NCI-H2196 (cell line): ENCODE results near the gene ZNF689.
"Not testable (repeated sequence)": the region's sequence is repeated elsewhere in the genome, so short reads cannot be mapped to it uniquely, and the experiment has no call there.

Source experiments
- DNase-seq: peaks from one replicate; lab custom pipeline; 2025; ENCODE audit not compliant: unreplicated experiment; lab: John Stamatoyannopoulos, UW

Gene ZNF689

DNA sequence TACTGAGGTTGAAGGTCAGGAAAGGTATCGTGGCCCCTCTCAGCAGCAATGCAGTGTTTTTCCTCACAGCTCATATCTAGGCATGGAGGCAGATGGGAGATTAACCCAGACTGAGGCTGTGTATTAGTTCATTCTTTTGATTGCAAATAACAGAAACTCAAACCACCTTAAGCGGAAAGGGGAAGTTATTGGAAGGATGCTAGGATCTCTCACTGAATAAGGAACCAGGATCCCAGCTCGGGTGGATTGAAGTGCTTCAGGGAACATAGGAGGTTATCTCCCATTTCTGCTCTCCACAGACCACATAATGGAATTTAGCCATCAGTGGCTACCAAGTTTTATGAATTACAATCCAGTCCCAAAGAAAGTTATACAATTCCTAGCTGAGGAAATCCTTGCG, 8.2 kb downstream of the ZNF689 start:
- no peak for DNase-seq

DNA sequence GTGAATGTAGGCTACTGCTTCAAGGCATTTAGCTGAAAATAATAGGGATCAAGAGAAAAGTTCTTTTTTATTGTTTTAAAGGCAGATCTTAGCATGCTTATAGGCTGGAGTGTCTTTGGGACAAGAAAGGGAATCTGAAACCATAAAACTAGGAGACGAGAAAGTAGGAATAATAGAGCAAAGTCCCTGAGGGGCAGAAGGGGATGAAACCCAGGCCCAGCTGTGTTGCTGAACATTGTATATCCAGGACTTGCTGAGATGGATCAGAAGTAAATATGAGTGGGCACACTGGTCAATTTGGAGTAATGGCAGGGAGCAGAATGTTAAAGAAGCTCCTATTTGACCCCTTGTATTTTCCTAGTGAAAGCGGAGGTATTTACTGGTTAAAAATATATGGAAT, 9.3 kb downstream of the ZNF689 start:
- DNase-seq, result no peak

DNA sequence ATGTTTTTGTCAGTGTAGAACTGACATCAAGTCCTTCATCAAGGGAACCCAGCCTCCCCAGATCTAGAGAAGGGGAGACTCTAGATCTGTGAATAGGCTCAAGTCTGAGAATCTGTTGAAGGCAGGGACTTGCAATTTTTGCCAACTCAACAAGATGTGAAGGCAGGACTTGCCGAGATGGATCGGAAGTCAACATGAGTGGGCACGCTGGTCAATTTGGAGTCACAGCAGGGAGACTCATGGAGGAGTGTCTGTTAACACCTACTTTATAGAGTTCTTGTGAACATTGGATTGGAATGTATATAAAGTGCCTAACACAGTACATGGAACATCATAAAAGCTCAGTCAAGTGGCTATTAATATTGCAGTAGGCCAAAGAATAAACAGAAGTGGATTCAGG, 10.0 kb downstream of the ZNF689 start:
- DNase-seq, result no peak

DNA sequence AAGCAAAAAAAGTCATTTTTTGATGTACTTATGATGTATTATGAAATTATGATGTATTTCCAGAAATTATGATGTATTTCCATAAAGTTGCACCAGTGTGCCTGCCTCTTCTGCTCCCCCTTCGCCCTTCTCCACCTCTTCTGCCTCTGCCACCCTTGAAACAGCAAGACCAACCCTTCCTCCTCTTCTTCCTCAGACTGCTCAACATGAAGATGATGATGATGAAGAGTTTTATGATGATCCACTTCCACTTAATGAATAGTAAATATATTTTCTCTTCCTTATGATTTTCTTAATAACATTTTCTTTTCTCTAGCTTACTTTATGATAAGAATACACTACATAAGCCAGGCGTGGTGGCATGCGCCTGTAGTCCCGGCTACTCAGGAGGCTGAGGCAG, 17.3 kb downstream of the ZNF689 start:
- no peak for DNase-seq

DNA sequence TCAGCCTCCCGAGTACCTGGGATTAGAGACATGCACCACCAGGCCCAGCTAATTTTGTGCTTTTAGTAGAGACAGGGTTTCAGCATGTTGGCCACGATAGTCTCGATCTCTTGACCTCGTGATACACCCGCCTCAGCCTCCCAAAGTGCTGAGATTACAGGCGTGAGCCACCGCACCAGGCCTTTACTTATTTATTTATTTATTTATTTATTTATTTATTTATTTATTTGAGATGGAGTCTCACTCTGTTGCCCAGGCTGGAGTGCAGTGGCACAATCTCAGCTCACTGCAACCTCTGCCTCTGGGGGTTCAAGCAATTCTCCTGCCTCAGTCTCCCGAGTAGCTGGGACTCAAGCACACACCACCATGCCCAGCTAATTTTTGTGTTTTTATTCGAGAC, 19.3 kb downstream of the ZNF689 start:
- not testable (repeated sequence) for DNase-seq

DNA sequence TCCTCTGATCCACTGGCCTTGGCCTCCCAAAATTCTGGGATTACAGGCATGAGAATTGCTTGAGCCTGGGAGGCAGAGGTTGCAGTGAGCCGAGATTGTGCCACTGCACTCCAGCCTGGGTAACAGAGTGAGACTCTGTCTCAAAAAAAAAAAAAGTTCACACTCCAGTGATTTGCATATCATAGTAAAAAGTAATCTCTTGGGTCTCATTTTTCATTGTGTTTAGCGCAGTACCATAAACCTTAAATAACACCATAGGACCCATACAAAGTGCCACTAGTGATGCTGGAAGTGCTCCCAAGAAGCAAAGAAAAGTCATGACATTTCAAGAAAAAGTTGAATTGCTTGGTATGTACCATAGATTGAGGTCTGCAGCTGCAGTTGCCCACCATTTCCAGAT, 20.6 kb downstream of the ZNF689 start:
- not testable (repeated sequence) for DNase-seq

DNA sequence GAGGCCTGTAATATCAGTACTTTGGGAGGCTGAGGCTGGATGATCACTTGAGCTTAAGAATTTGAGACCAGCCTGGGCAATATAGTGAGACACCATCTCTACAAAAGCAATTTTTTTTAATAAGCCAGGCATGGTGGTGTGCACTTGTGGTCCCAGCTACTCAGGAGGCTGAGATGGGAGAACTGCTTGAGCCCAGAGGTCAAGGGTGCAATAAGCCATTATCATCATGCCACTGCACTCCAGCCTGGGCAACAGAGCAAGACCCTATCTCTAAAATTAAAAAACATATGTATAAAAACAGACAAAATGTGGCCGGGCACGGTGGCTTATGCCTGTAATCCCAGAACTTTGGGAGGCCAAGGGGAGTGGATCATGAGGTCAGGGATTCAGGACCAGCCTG, 21.5 kb downstream of the ZNF689 start:
- no peak for DNase-seq

DNA sequence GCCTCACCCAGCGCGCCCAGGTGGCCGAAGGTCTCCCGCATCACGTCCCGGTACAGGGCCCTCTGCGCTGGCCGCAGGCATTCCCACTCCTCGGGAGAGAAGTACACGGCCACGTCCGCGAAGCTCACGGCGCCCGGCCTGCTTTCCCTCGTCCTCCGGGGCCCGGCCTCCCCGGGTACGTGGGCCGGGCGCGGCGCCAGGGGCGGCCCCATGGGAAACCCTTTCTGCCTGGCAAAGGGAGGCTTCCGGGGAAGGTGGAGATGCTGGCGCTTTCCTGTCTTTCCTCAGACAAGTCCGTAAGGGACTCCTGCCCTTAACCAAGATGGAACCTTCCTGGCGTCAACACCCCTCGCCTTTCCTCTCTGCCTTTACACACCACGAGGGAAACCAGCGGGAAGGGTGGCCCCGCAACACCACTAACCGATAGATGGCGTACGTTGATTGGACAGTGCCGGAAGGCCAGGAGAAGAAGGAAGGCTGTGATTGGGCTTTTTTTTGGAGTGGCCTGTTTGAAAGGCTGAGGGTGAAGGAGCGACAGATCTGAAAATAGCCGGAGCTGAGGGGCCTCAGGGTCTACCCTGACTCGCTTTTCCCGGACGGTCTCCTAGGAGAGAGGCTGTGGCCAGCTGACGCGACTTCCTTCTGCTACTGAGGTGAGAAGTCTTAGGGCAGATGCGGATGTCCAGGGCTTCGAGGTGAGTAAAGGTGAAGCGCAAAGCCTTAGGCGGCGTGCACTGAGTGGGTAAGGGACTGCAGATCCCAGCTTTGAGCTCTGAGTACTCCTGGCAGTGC, 24.6 kb downstream of the ZNF689 start, which contains the start of gene ZNF785:
Gene ZNF785 (minus strand): TSS at position 298 of the 792 bp plus-strand sequence. CDS start 86 bp downstream, at position 212.
- peak; percentile 98 for DNase-seq

DNA sequence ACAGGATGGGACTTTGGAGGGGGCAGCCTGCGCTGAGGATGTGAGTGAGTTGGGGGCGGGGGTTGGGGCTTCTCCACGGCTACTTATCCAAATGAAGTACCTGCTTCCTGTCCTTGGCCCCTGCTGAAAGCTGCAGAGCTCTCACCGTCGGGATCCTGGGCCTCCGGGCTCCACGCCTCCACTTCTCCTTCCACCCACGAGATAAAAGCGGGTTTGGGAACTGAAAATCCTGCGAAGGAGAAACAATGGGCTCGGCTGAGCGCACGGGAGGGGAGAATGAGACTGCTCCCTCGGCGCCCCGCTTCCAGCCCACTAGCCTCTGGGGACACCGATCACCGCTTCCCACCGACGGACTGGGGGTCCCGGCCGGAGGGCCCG, 25.2 kb downstream of the ZNF689 start:
- no peak for DNase-seq

DNA sequence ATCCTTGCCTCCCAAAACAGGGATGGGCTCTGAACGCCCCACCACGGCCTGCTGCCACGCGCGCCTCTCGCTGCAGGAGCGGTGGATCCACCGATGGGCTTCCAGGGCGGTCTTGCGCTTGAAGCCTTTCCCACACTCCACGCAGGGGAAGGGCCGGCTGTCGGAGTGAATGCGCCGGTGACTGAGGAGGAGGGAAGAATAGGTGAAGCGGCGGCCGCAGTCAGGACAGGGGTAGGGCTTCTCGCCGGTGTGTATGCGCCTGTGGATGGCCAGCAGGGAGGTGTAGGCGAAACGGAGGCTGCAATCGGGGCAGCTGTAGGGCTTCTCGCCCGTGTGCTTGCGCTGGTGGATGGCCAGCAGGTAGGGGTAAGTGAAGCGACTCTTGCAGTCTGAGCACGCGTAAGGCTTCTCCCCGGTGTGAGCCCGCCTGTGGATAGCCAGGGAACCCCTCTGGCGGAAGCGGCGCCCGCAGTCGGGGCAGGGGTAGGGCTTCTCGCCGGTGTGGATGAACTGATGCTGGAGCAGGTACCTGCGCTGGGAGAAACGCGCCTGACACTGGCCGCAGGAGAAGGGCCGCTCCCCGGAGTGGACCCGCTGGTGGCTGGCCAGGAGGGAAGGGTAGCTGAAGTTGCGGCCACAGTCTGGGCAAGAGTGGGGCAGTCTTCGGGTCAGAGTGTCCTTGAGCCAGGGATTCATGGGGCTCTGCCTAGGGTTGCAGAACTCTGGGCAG, 27.4 kb downstream of the ZNF689 start:
- DNase-seq, result no peak

DNA sequence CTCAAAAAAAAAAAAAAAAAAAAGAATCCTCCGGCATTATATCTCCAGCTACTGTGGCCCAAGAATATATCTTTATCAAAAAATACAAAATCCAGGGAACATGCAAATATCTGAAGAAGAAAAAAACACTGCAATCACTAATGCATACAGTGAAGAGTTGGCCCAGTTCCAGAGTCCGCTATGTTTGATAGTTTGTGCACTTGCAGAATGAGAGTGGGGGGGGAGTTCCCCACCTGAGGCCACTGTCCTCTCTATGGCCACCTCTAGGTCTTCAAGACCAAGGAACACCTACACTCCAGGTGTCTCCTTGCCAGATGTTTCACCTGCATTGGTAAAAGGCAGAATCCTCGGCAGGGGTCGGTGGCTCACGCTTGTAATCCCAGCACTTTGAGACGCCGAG, 28.7 kb downstream of the ZNF689 start:
- no peak for DNase-seq

DNA sequence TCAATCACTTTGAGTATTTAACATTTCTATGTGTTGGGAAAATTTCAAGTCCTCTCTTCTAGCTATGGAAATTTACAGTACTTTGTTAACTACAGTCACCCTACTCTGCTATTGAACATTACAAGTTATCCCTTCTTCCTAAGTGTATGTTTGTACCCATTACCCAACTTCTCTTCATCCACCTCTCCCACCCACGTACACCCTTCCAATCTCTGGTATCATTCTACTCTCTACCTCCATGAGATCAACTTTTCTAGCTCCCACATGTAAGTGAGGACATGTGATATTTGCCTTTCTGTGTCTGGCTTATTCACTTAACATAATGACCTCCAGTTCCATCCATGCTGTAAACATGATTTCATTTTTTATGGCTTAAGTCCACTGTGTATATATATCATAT, 35.5 kb downstream of the ZNF689 start:
- no peak for DNase-seq

DNA sequence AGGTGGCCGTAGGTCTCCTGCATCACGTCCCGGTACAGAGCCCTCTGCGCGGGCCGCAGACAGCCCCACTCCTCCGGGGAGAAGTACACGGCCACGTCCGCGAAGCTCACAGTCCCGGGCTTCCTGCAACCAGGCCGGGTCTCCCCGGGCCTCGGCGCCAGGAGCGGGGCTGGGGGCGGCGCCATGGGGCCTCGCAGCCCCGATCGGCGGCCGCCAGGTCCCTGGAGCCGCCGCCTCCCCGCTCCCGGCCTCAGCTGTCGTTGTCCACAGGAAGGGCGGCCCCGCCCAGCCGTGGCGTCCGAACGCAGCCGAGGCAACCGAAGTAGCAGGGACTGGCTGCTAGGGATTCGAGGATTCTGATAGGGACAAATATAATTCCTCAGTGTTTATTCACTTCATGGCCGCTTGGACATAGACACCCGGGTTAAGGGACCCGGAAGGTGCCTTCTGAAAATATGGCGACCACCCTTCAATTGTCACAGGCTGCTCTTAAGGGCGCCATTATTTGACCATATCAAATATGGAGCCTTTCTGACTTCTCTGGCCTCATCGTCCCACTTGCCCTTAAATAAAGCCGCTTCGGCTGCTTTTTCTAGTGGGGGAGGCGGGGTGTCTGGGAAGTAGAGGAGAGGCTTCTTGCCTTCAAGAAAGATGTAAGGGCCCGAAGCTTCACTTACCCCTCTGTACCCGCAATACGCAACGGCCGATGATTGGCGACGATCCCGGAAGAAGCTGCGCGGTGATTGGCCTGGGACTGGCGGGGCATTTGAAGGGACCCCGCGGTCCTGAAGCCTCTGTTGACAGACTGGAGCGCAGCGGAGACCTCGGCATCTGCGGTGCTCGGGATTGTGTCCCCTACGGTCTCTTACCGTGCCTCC, 38.5 kb downstream of the ZNF689 start, which contains the start of gene ZNF688:
Gene ZNF688 (minus strand): TSS at position 270 of the 878 bp plus-strand sequence. CDS start 85 bp downstream, at position 185.
- DNase-seq, result peak; percentile 92

DNA sequence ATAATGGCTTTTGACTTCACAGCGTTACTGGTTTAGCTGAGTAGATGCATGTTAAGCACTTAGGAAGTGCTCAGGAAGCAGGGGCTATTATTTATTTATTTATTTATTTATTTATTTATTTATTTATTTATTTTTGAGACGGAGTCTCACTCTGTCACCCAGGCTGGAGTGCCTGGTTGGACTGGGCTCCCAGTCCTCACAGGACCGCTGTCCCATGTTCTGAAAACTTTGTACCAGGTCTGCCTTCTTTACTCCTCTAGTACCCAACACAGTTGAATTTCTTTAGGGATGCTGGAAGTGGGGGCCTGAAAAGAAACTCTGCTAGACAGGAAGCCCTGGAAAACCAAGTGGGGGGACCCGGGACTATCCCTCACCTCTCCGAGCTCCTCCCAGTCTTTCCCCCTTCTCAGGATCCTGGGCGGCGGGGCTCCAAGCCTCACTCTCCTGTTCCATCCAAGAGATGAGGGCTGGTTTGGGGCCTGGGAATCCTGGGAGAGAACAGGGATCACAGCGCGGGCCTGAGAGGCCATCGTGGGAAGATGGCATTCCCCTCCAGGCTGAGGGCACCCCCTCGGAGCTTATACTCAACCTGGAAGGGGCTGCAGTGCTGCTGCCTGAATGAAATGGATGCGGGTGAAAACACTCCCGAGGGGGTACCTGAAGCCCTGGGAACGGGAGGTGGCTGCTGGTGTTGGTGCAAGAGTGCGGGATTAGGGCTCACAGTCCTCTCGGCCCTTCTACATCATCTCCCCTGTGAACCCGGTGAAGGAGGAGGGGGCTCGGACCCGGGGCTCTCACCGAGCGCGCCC, 39.3 kb downstream of the ZNF689 start:
- DNase-seq, result no peak

DNA sequence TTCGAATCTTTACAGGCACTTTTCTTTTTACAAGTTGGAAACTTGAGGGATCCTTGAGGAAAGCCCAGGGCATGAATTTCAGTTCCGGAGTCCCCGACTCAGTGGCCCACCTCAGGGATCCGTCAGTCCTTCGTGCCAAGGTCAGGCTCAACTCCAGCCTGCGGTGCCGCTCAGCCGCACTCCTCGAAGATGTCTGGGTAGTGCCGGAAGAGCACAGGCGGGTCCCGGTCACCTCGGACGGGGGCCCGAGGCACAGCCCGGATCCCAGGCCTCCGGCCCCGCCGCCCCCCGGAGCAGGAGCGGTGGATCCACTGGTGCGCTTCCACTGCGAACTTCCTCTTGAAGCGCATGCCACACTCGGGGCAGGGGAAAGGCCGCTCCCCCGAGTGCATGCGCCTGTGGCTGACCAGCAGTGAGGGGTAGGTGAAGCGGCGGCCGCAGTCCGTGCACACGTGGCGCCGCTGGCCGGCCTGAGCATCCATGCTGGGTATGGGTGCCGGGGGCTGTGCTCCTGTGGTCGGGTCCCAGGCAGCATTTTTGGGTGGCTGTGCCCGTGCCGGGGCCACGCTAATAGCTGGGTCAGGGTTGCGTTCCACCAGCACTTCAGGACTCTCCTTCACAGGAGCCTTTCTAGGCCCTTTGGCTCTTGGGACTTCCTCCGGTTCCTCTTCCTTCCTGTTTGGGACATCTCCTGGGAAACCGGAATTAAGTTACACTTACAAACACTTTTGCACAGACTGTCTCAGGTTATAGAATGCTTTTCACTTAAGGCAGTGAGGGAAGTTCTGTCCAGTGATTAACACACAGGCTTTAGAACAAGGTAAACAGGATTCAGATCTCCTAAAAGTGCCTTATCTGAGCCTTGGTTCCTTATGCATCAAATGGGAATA, 40.2 kb downstream of the ZNF689 start:
- DNase-seq, result no peak

DNA sequence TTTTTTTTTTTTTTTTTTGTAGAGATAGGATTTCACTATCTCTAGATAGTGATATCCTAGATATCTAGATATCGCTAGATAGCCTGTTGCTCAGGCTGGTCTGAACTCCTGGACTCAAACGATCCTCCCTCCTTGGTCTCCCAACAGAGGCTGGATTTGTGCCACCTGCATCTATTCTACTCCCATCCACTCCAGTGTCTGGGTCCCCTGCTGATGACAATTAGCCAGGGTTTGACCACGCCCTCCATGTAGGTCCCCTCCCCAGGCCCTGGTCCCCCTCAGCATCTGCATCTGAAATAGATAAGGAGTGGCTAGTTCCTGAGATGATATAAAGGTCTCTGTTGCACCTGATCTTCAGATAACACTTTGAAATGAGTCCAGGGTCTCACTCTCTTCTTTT, 40.9 kb downstream of the ZNF689 start:
- DNase-seq, result no peak

DNA sequence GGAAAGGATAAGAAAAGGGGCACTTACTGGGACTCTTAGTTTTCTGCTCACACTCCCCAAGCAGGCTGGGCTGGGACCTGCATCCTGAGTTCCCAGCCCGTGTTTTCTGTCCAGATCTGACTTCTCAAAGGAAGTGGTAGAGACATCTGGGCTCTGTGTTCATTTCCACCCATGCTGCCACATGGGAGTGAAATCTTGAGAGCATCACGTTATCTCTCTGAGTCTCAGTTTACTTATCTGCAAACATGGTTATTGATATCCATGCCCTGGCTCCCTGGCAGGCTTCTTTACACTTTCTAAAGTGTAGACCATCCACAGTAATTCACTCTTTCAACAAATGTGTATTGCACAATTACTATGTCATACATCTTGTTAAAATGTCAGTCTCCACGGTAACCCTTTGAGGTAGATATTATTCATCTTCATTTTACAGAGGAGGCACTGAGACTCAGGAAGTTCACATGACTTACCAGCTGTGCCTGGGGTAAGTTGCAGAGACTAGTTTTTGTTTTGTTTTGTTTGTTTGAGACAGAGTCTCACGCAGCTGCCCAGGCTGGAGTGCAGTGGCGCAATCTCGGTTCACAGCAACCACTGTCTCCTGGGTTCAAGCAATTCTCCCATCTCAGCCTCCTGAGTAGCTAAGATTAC, 42.1 kb downstream of the ZNF689 start:
- DNase-seq, result peak; percentile 74

DNA sequence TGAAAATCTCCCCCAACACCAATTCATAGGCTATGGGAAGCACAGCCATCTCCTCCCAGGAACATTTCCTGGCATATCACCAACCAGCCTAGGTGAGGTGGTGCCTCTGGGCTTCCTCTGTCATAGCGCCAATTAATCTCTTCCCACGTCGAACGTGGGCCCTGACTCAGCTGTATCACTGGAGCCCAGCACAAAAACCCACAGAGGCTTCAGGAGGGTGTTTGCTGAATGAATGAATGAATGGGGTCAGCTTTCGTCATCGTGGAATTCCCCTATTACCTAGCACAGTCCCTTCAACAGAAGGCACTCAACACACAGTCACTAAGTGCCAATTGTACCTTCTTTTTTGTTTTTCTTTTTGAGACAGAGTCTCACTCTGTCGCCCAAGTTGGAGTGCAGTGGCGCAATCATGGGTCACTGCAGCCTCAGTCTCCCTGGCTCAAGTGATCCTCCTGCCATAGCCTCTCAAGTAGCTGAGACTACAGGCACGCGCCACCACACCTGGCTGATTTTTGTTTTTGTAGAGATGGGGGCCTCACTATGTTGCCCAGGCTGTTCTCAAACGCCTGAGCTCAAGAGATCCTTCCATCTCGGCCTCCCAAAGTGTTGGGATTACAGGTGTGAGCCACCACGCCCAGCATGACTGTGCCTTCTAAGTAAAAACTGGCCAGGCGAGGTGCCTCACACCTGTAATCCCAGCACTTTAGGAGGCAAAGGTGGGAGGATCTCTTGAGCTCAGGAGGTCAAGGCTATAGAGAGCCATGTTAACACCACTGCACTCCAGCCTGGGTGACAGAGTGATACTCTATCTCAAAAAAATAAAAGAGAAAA, 42.8 kb downstream of the ZNF689 start:
- no peak for DNase-seq
